Upper lobe of left lung (tissue), 6 donors: ENCODE results near the gene ACRBP. TPM values are rescaled to one million over a fixed set of nuclear protein-coding genes. Genes with fewer than 3 reads are reported as not detected.
A peak's percentile ranks its signal among the peaks of the same experiment; 100 is the strongest.

ENCODE experiments used
- ATAC-seq, 2 donors: fragments of 200-7000 bp; cut with Tn5 transposase; one replicate each; pipeline ENCODE4 v1.9.1; 2022; ENCODE audit warnings: mild to moderate bottlenecking in 2 of 2, moderate library complexity in 2 of 2; ENCODE audit not compliant: low FRiP score in 2 of 2
- DNase-seq, 2 donors: peaks; one replicate each; pipeline ENCODE4 v3.0.0-alpha.2; 2019 to 2020
- H3K27ac ChIP-seq, 4 donors: fragments of 200-600 bp; sonication (generic); one replicate each; pipeline ENCODE4 v1.5.1; 2016 to 2019
- H3K27me3 ChIP-seq, 4 donors: fragments of 200-600 bp; sonication (generic); one replicate each; pipeline ENCODE4 v1.5.1; 2017 to 2019
- H3K36me3 ChIP-seq, 4 donors: fragments of 200-600 bp; sonication (generic); one replicate each; pipeline ENCODE4 v1.5.1; 2016 to 2019
- H3K4me1 ChIP-seq, 4 donors: fragments of 200-600 bp; sonication (generic); one replicate each; pipeline ENCODE4 v1.5.1; 2018 to 2019
- H3K4me3 ChIP-seq, 4 donors: fragments of 200-600 bp; sonication (generic); one replicate each; pipeline ENCODE4 v1.5.1; 2017 to 2019; ENCODE audit warnings: mild to moderate bottlenecking in 2 of 4, moderate library complexity in 1 of 4
- H3K9me3 ChIP-seq, 4 donors: fragments of 200-600 bp; sonication (generic); one replicate each; pipeline ENCODE4 v1.5.1; 2018 to 2019
- EP300 ChIP-seq, 4 donors: sonication (generic); formaldehyde crosslinking; IDR thresholded peaks; one replicate each; pipeline ENCODE4 v1.5.1; 2017; ENCODE audit warnings: antibody characterized with exemption in 4 of 4, control low read depth in 2 of 4
- POLR2A ChIP-seq, 4 donors: fragments of 450-650 bp; IDR thresholded peaks; one replicate each; pipeline ENCODE4 v1.5.1; 2016 to 2017; ENCODE audit warnings: antibody characterized with exemption in 4 of 4, mild to moderate bottlenecking in 2 of 4
- POLR2AphosphoS5 ChIP-seq, 2 donors: sonication (generic); formaldehyde crosslinking; IDR thresholded peaks; one replicate each; pipeline ENCODE4 v1.5.1; 2017; ENCODE audit warnings: antibody characterized with exemption in 2 of 2
- WGBS, 2 donors: methylation state at CpG; one replicate each; pipeline ENCODE4 v1.1.5; 2017 to 2018; 5-methylcytosine and 5-hydroxymethylcytosine counted together
- total RNA-seq, 6 donors: library from RNA; depleted of rRNA in 4 of 6; stranded (reverse); fragments of >200 nt in 4 of 6; gene quantifications; one replicate each; pipeline versions ENCODE4 v1.1.0 to v1.2.1, GENCODE V29; 2016 to 2021
- TF ChIP-seq, protein P1 (sequence below), 6 experiments: fragments of 450-650 bp in 4 of 6; fragments of 200-600 bp in 2 of 6; sonication (generic) in 2 of 6; IDR thresholded peaks; one replicate each; pipeline ENCODE4 v1.5.1; 2016 to 2019; ENCODE audit warnings: antibody characterized with exemption in 6 of 6
- donor health status: DM: no; HTN: no; CAD: no; lungs with moderate emphysema.
- donor health status: DM: no; HTN: yes; CAD: no; lungs with severe emphysema.

The ACRBP gene
- total RNA-seq, 6 donors from 2014 or later: 1.8 to 12.6 (median 5.9) TPM

DNA sequence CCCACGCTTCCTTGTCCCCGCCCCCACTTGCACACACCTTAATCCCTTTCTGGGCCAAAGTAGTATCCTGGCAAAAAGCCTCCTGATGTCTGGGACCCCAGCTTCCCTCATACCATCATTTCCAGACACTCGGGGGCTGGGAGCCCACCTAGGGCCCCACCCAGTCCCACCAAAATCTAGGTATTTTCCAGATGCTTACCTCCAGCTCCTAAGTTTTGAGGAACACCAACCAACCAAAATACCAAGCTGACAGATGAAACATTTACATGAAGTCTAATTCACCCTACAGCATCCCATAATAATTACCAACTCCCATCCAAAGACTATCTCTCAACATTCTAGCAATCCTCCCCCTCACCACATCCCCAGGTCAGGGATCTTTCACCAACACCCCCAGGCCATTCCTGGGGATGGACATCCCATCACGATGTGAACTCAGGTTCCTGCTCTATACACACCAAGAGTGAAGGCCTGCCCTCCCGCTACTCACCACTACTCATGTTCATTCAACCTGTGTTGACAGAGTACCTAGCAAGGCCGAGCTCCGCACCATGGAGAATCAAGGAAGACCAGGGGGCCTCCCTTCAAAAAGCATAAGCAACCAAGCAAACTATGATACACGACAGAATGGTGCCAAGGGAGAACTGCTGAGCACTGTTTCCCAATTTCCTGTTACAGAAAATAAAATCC, 38.5 kb downstream of the ACRBP start:
- no peak for DNase-seq
- H3K27ac ChIP-seq: peak overlapping the region; percentile 67 to 99 (median 97)
- 55 to 62% methylated on average over 8 of the region's 8 CpGs for WGBS, 2 donors

DNA sequence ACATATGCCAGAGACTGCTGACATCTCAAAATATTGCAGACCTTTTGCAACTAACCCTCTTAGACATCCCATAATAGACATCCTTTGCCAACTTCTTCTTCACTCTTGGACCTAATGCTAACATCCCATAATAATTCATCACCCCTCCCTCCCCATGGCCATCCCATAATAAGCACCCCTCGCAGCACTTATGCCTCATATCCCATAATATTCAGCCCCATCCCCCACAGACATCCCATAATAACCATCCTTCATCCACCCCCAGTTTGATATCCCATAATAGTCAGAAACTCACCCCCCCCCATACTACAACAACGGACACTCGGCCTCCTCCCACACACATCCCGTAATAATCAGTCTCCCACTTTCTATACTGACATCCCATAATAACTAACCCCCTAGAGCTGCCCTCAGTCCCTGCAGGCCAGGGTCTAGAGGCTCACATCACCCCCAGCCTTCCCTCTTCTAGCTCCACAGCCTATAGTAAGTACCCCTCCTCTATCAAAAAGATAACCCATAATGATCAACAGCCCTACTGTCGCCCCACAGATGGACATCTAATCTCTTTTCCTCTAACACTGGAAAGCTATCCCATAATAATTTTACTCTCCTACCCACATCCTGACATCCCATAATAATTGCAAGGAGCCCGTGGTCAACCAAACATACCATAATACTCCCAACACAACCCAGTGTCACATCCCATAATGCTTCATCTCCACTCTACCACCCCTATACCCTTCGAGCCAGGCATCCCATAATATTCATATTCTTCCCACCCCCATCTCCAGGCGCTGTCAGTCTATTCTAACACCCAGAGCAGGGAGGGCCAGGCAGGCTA, 39.3 kb downstream of the ACRBP start:
- H3K9me3 ChIP-seq: no peaks in the 10 kb centered on the region
- H3K27ac ChIP-seq: peak overlapping the region; percentile 67 to 99 (median 97)
- H3K27me3 ChIP-seq: no peaks in the 10 kb centered on the region
- ATAC-seq: peak; percentile 15 to 42
- peak in 1 of 2 donors; percentile 80 for DNase-seq
- peaks cover 37 to 47% (median 46%) of the 10 kb centered on the region in 4 donors for H3K4me1 ChIP-seq
- no peaks in the 10 kb centered on the region for H3K36me3 ChIP-seq
- H3K4me3 ChIP-seq: no peak overlapping the region
- WGBS, 2 donors: 1 to 4% methylated on average over 8 of the region's 8 CpGs
- TF ChIP-seq POLR2A (IDR thresholded peaks at IDR 0.05): no peak
- peak in 1 of 2 donors; percentile 12 for TF ChIP-seq POLR2AphosphoS5 (IDR thresholded peaks at IDR 0.05)

More for the DNA sequence above, 38.5 kb downstream of the ACRBP start:
- ATAC-seq: no peak
- TF ChIP-seq, protein P1, sequence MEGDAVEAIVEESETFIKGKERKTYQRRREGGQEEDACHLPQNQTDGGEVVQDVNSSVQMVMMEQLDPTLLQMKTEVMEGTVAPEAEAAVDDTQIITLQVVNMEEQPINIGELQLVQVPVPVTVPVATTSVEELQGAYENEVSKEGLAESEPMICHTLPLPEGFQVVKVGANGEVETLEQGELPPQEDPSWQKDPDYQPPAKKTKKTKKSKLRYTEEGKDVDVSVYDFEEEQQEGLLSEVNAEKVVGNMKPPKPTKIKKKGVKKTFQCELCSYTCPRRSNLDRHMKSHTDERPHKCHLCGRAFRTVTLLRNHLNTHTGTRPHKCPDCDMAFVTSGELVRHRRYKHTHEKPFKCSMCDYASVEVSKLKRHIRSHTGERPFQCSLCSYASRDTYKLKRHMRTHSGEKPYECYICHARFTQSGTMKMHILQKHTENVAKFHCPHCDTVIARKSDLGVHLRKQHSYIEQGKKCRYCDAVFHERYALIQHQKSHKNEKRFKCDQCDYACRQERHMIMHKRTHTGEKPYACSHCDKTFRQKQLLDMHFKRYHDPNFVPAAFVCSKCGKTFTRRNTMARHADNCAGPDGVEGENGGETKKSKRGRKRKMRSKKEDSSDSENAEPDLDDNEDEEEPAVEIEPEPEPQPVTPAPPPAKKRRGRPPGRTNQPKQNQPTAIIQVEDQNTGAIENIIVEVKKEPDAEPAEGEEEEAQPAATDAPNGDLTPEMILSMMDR (IDR thresholded peaks at IDR 0.05): no peak
- TF ChIP-seq POLR2AphosphoS5 (IDR thresholded peaks at IDR 0.05) (no peak), POLR2A (IDR thresholded peaks at IDR 0.05) (no peak), EP300 (IDR thresholded peaks at IDR 0.05) (no peak)
- H3K27me3 ChIP-seq: no peaks in the 10 kb centered on the region
- no peak overlapping the region for H3K4me3 ChIP-seq
- H3K36me3 ChIP-seq: no peaks in the 10 kb centered on the region
- no peaks in the 10 kb centered on the region for H3K9me3 ChIP-seq
- peaks cover 35 to 47% (median 45%) of the 10 kb centered on the region in 4 donors for H3K4me1 ChIP-seq

DNA sequence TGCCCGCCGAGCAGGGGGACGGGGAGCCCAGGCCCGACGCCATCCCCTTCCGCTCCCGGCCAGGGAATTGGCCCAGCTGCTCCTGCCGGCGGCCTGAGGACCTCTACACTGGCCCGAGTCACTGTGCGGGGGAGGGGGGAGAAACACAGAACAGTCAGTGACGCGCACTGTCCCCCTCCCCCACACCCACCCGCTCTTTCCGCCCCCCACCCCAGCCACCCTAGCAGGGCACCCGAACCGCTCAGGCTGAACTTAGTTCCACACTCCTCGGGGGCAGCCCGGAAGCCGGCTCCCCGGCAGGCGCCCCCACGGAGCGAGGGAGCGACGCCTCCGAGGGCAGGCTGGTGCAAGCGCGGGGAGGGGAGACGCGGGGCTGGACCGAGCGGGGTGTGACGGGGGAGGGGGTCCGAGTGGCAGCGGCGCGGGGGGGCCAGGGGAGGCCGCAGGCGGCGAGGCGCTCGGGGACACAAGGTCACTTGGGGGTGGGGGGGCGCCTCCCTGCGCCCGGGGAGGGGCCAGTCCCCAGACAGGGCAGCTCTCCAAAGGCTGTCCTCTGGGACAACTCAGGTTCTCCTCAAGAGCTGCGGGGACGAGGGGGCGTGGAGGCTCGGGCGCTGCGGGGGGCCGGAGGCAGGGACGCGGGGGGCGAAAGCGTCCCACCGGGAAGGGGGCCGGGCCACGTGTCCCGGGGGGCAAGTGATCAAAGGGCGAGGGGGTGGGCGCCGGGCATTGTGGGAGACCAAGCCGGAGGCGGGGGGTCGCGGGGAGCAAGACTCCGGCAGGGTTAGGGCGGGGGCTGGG, 40.7 kb downstream of the ACRBP start:
- ATAC-seq: peak; percentile 56 to 70
- Histone ChIP-seq H3K27ac (peak overlapping the region; percentile 96 to 99 (median 98)), H3K9me3 (no peaks in the 10 kb centered on the region), H3K27me3 (no peaks in the 10 kb centered on the region), H3K4me1 (peaks cover 32 to 41% (median 40%) of the 10 kb centered on the region in 4 donors), H3K4me3 (peak overlapping the region; percentile 76 to 99 (median 96)), H3K36me3 (peaks cover 8 to 9% (median 9%) of the 10 kb centered on the region in 4 donors)
- WGBS, 2 donors: 0 to 1% methylated on average over 8 to 33 of the region's 70 CpGs
- peak; percentile 84 to 91 for DNase-seq
- TF ChIP-seq, protein P1 (IDR thresholded peaks at IDR 0.05): peak in 1 of 6 experiments; percentile 7
- TF ChIP-seq EP300 (IDR thresholded peaks at IDR 0.05) (no peak), POLR2A (IDR thresholded peaks at IDR 0.05) (peak in 1 of 4 donors; percentile 36), POLR2AphosphoS5 (IDR thresholded peaks at IDR 0.05) (peak; percentile 62 to 67)

DNA sequence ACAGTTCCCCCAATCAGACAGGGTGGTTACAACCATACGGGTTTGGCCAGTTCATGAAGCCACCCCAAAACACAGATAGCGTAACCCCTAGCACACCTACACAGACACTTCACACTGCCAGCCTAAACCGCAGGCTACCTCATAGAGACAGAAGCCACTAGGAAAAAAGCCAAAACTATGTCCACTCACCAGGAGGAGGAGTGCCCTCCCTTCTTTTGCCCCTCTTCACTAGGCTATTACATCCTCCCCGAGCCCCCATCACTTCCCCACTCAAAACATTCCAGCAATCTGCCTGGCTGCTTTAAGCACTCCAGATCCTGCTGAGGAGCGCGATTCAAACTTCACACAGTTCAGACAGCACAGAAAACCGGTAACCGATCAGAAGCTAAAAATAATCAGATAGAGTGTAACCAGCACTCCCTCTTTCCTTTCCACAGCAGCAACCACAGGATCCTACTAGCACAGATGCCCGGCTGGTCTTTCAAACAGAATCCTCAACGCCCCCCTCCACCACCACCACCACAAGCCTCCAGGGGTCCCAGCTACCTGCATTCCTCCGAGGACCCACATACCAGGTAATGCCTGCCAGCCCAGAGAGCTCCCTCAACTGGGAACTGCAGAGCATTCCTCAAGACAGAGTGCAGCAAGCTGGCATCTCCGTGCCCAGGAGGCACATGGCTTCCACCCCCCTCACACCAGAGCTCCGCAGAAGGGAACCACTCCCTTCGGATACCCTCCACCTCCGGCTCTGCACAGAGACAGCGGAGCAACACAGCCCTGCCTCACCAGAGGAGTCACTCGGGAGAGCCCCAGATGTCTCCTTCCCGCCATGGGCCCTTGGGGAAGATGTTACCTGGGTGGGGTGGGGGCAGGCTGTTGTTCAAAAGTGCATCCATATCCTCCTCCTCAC, 41.6 kb downstream of the ACRBP start:
- 1 to 5% methylated on average over 11 to 18 of the region's 18 CpGs for WGBS, 2 donors
- peaks cover 32 to 41% (median 40%) of the 10 kb centered on the region in 4 donors for H3K4me1 ChIP-seq
- ATAC-seq (peak; percentile 1), DNase-seq (peak in 1 of 2 donors; percentile 38)
- peaks cover 17% of the 10 kb centered on the region in 4 donors for H3K36me3 ChIP-seq
- H3K27me3 ChIP-seq: no peaks in the 10 kb centered on the region
- peak overlapping the region; percentile 96 to 99 (median 98) for H3K27ac ChIP-seq
- no peaks in the 10 kb centered on the region for H3K9me3 ChIP-seq
- TF ChIP-seq POLR2A (IDR thresholded peaks at IDR 0.05): no peak
- TF ChIP-seq, protein P1 (IDR thresholded peaks at IDR 0.05): peak in 1 of 6 experiments; percentile 10
- peak overlapping the region; percentile 76 to 99 (median 96) for H3K4me3 ChIP-seq
